HG03342 (cell line): ENCODE data around the gene ADRB1.

Experiments
- ATAC-seq: cut with Tn5 transposase; IDR thresholded peaks from one replicate; pipeline ENCODE4 v1.9.1; 2021; ENCODE audit warnings: mild to moderate bottlenecking, moderate library complexity; ENCODE audit not compliant: unreplicated experiment

Gene ADRB1

GRCh38 chr10:114087255-114087654 lies 43.6 kb downstream of the ADRB1 start:
- no peak for ATAC-seq

DNA sequence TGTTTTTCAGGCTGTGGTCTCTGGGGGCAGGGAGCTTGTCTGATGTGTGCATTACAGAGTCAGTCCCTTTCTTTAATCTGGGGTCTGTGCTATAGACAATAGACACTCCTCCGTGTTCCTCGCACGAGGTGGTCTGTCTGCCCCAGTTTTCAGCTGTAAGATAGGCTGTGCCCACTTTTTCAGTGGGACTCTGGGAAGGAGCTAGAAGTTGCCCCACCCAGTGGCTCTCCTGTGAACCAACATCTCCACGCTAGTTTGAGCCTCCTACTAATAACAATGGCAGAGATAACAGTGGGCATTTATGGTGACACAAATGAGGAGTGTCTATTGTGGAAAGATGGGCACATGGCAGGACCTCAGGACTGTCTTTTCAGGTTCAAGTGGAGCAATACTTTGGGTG lies 44.0 kb downstream of the ADRB1 start:
- ATAC-seq: no peak

DNA sequence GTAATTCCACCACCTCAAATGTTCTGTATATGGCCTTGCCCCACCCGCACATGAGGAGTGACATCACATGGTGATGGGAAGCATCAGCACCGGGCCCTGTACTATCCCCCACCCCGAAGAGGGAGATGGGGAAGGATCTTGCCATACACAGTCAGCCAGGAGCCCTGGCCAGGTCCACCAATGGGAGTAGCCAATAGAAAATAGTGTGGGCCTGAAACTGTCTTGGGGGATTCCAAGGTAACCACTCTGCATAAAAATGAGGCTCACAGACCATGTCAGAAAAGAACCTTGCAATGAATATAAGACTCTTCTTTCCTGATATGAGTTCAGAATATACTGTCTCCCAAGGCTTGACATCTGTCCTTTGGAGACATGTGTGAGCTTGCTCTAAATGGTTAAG lies 51.1 kb downstream of the ADRB1 start:
- ATAC-seq: no peak

DNA sequence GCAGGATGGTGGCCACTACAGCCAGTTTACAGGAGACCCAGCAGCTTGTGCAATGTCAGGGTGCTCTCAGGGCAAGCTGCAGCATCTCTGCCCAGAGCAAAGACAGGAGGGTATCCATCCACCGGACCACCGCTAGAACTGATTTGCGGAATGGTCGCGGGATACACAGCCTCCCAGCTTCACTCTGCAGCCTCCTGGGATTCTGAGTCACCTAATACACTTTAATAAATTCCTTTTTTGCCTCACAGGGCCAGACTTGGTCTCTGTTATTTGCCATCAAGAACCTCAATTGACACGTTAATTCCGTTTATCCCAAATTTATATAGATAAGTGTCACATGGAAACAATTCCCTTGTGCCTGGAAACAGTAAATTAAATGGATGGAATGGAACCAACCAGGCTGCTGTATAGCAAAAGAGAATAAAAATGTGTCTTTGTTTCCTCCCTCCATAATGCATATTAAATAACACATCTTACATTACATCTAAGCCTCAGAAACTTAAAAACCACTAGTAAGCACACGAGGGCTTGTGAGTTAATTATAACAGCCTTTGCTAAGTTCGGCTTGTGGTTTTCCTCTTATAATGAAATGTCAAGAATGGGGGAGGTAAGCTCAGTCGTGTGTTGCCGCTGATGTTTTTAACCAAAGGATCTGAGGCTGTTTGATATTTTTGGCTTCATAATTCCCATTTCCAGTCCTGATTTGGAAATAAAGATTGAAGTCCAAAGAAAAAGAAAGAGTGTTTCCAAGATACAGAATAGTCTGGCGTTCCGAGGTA lies 52.1 kb downstream of the ADRB1 start:
- ATAC-seq: no peak
